ENCODE results near the gene ST14.

The ST14 gene

DNA sequence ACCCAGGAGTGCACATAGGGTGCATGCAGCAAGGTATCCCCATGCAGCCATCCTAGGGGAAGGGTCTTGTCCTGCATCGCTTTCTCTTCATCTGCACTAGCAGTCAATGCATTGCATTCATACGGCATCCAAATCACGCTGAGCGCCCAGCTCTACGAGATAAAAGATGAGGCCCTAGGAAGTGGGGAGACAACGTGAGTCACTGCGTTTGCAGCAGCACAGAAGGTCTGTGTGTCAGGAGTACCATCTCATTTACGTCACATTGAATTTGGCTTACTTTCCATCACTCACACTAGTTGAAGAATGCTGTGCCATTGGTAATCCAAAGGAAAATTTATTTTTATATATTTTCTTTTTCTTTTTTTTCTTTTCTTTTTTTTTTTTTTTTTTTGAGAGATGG is 2.5 kb upstream of the ST14 start:
- CTCF ChIA-PET, result interaction anchor here (1.1 to 1.2 kb wide), 2 partner anchors 11 to 25 kb away, joined by 3 to 6 read pairs; no protein-coding TSS in a partner anchor

DNA sequence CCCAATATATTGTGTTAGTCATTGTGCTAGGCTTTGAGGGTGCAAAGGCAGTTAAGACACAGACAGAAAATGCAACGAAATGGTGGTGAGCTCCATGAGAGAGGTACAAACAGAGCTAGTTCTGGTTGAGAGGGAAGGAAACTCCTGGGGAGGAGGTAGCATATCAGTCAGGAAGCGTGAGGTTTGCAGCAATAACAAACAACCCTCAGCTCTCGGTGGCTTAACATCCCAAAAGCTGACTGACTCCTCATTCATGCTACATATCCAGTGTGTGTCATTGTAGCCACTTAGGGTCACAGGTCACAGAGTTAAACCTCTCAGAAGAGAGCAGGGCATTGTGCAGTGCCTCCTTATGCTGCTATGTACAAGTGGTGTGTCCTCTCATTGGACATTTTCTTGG is 1.7 kb upstream of the ST14 start:
- TF ChIP-seq ZBTB7A (tag by site-specific recombination; IDR thresholded peaks at IDR 0.05; ENCODE audit: low read depth), result no peak
- no peak for TF ChIP-seq ZNF830 (tag by site-specific recombination; IDR thresholded peaks at IDR 0.05; ENCODE audit: low read depth)
- TF ChIP-seq BCL11A (tag by site-specific recombination; IDR thresholded peaks at IDR 0.05; ENCODE audit: low read depth), result no peak
- no peak for TF ChIP-seq ZIC2 (tag by site-specific recombination; IDR thresholded peaks at IDR 0.05)
- TF ChIP-seq ZNF16 (tag by site-specific recombination; IDR thresholded peaks at IDR 0.05; ENCODE audit: low read depth), result no peak
- TF ChIP-seq, protein P1, sequence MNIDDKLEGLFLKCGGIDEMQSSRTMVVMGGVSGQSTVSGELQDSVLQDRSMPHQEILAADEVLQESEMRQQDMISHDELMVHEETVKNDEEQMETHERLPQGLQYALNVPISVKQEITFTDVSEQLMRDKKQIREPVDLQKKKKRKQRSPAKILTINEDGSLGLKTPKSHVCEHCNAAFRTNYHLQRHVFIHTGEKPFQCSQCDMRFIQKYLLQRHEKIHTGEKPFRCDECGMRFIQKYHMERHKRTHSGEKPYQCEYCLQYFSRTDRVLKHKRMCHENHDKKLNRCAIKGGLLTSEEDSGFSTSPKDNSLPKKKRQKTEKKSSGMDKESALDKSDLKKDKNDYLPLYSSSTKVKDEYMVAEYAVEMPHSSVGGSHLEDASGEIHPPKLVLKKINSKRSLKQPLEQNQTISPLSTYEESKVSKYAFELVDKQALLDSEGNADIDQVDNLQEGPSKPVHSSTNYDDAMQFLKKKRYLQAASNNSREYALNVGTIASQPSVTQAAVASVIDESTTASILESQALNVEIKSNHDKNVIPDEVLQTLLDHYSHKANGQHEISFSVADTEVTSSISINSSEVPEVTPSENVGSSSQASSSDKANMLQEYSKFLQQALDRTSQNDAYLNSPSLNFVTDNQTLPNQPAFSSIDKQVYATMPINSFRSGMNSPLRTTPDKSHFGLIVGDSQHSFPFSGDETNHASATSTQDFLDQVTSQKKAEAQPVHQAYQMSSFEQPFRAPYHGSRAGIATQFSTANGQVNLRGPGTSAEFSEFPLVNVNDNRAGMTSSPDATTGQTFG (tag by site-specific recombination; IDR thresholded peaks at IDR 0.05; ENCODE audit: borderline replicate concordance), result no peak
- no peak for TF ChIP-seq ZBTB48 (tag by site-specific recombination; IDR thresholded peaks at IDR 0.05)
- H3K36me3 ChIP-seq (ENCODE audit: control insufficient read depth in 2 of 2, insufficient read depth in 1 of 2, low read length in 2 of 2), result no peaks in the 10 kb centered on the region
- ChIA-PET POLR2A (interaction anchor here (0.6 kb wide), 1 partner anchor 738 kb away, joined by 3 read pairs; no protein-coding TSS in a partner anchor), CTCF (interaction anchor here (0.6 to 1.2 kb wide), 3 partner anchors 11 to 334 kb away, joined by 3 to 6 read pairs (median 3); no protein-coding TSS in a partner anchor)
- H3K4me3 ChIP-seq (ENCODE audit: low read depth, low read length), result no peak overlapping the region
- no peak overlapping the region for H3K27ac ChIP-seq (ENCODE audit: extremely low read depth, low read depth, low read length)
- H3K9me3 ChIP-seq (ENCODE audit: control insufficient read depth, insufficient read depth, low read depth, low read length), result no peaks in the 10 kb centered on the region
- H3K4me1 ChIP-seq (ENCODE audit: control insufficient read depth, insufficient read depth, low read length), result no peaks in the 10 kb centered on the region

More for the DNA sequence above, 2.5 kb upstream of the ST14 start:
- no peaks in the 10 kb centered on the region for H3K9me3 ChIP-seq (ENCODE audit: control insufficient read depth, insufficient read depth, low read depth, low read length)
- POLR2A ChIA-PET, result no interaction called here
- H3K36me3 ChIP-seq (ENCODE audit: control insufficient read depth in 2 of 2, insufficient read depth in 1 of 2, low read length in 2 of 2), result no peaks in the 10 kb centered on the region
- no peak for TF ChIP-seq ZNF211 (tag by site-specific recombination; IDR thresholded peaks at IDR 0.05; ENCODE audit: low read depth)
- no peak for TF ChIP-seq ZBTB20 (tag by site-specific recombination; IDR thresholded peaks at IDR 0.05)
- TF ChIP-seq ZIC2 (tag by site-specific recombination; IDR thresholded peaks at IDR 0.05), result no peak
- TF ChIP-seq ZBTB7A (tag by site-specific recombination; IDR thresholded peaks at IDR 0.05; ENCODE audit: low read depth), result no peak
- TF ChIP-seq, protein P2, sequence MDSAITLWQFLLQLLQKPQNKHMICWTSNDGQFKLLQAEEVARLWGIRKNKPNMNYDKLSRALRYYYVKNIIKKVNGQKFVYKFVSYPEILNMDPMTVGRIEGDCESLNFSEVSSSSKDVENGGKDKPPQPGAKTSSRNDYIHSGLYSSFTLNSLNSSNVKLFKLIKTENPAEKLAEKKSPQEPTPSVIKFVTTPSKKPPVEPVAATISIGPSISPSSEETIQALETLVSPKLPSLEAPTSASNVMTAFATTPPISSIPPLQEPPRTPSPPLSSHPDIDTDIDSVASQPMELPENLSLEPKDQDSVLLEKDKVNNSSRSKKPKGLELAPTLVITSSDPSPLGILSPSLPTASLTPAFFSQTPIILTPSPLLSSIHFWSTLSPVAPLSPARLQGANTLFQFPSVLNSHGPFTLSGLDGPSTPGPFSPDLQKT (IDR thresholded peaks at IDR 0.05; ENCODE audit: borderline replicate concordance, low read depth, low read length), result no peak
- no peak for TF ChIP-seq WT1 (tag by site-specific recombination; IDR thresholded peaks at IDR 0.05)
- TF ChIP-seq ZNF394 (tag by site-specific recombination; IDR thresholded peaks at IDR 0.05; ENCODE audit: borderline replicate concordance), result no peak
- TF ChIP-seq OVOL3 (tag by site-specific recombination; IDR thresholded peaks at IDR 0.05), result no peak
- TF ChIP-seq ZNF16 (tag by site-specific recombination; IDR thresholded peaks at IDR 0.05; ENCODE audit: low read depth), result no peak
- no peak for TF ChIP-seq SCRT1 (tag by site-specific recombination; IDR thresholded peaks at IDR 0.05; ENCODE audit: borderline replicate concordance)
- TF ChIP-seq, protein P1 (tag by site-specific recombination; IDR thresholded peaks at IDR 0.05; ENCODE audit: borderline replicate concordance), result no peak
- no peak for TF ChIP-seq ZSCAN30 (tag by site-specific recombination; IDR thresholded peaks at IDR 0.05)
- TF ChIP-seq ZNF747 (tag by site-specific recombination; IDR thresholded peaks at IDR 0.05), result no peak
- TF ChIP-seq, protein P3, sequence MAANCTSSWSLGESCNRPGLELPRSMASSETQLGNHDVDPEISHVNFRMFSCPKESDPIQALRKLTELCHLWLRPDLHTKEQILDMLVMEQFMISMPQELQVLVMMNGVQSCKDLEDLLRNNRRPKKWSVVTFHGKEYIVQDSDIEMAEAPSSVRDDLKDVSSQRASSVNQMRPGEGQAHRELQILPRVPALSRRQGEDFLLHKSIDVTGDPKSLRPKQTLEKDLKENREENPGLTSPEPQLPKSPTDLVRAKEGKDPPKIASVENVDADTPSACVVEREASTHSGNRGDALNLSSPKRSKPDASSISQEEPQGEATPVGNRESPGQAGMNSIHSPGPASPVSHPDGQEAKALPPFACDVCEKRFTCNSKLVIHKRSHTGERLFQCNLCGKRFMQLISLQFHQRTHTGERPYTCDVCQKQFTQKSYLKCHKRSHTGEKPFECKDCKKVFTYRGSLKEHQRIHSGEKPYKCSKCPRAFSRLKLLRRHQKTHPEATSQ (tag by site-specific recombination; IDR thresholded peaks at IDR 0.05), result no peak
- no peak overlapping the region for H3K27ac ChIP-seq (ENCODE audit: extremely low read depth, low read depth, low read length)
- H3K4me1 ChIP-seq (ENCODE audit: control insufficient read depth, insufficient read depth, low read length), result no peaks in the 10 kb centered on the region
- no peak overlapping the region for H3K4me3 ChIP-seq (ENCODE audit: low read depth, low read length)
